Lung (tissue), 12 donors: ENCODE results near the gene MAPK13. TPM values are rescaled to one million over a fixed set of nuclear protein-coding genes. Genes with fewer than 3 reads are reported as not detected.
A peak's percentile ranks its signal among the peaks of the same experiment; 100 is the strongest.

Experiments
- ATAC-seq: fragments of 200-7000 bp; cut with Tn5 transposase; one replicate; pipeline ENCODE4 v1.9.1; 2020; ENCODE audit warnings: moderate number of reproducible peaks; ENCODE audit not compliant: insufficient read depth, low FRiP score
- DNase-seq, 3 donors: peaks; one replicate each; pipeline ENCODE4 v3.0.0-alpha.2; 2013 to 2017
- H3K27ac ChIP-seq, 2 donors: one replicate each; pipeline ENCODE4 v1.5.1; 2013; ENCODE audit warnings: mild to moderate bottlenecking in 2 of 2, moderate library complexity in 2 of 2, control low read depth in 1 of 2, inconsistent platforms in 1 of 2, low read depth in 1 of 2, low read length in 1 of 2
- H3K27me3 ChIP-seq, 3 donors: one replicate each; pipeline ENCODE4 v1.5.1; 2013; ENCODE audit warnings: low read length in 2 of 3; ENCODE audit not compliant: control insufficient read depth in 3 of 3, insufficient read depth in 3 of 3
- H3K36me3 ChIP-seq, 4 donors: one replicate each; pipeline ENCODE4 v1.5.1; 2013; ENCODE audit warnings: low read length in 4 of 4, mild to moderate bottlenecking in 1 of 4, moderate library complexity in 1 of 4; ENCODE audit not compliant: control insufficient read depth in 4 of 4, insufficient read depth in 4 of 4
- H3K4me1 ChIP-seq, 5 donors: one replicate each; pipeline ENCODE4 v1.5.1; 2013; ENCODE audit warnings: low read length in 5 of 5, mild to moderate bottlenecking in 2 of 5, moderate library complexity in 1 of 5; ENCODE audit not compliant: control insufficient read depth in 5 of 5, insufficient read depth in 5 of 5
- H3K4me3 ChIP-seq: one replicate; pipeline ENCODE4 v1.5.1; 2013; ENCODE audit warnings: mild to moderate bottlenecking, control low read depth, moderate library complexity
- H3K9ac ChIP-seq, 2 donors: one replicate each; pipeline ENCODE4 v1.5.1; 2013; ENCODE audit warnings: low read length in 2 of 2, control low read depth in 1 of 2; ENCODE audit not compliant: insufficient read depth in 1 of 2
- H3K9me3 ChIP-seq, 4 donors: one replicate each; pipeline ENCODE4 v1.5.1; 2013; ENCODE audit warnings: low read length in 3 of 4, mild to moderate bottlenecking in 1 of 4, moderate library complexity in 1 of 4; ENCODE audit not compliant: control insufficient read depth in 4 of 4, insufficient read depth in 3 of 4
- CTCF ChIP-seq: IDR thresholded peaks from 2 replicates; pipeline ENCODE4 v1.5.1; 2012; ENCODE audit warnings: mild to moderate bottlenecking; ENCODE audit errors: control extremely low read depth, extremely low read depth
- WGBS, 2 donors: extraction: QIAGEN DNeasy Blood & Tissue Kit; methylation state at CpG; one replicate each; pipeline ENCODE4 v1.1.7; 2013; 5-methylcytosine and 5-hydroxymethylcytosine counted together
- polyA plus RNA-seq, 2 donors: library from polyadenylated mRNA; stranded (reverse); fragments of 200-250 nt; gene quantifications; one replicate each; pipeline ENCODE4 v1.2.1, GENCODE V29; 2013
- total RNA-seq, 2 donors: library from RNA; depleted of rRNA in 1 of 2; stranded (reverse); fragments of >200 nt in 1 of 2; gene quantifications; one replicate each; pipeline ENCODE4 v1.2.1, GENCODE V29; 2014 to 2021
- donor health status: control.
- donor health status: control.
- donor health status: Bipolar disorder and iron deficiency.
- donor health status: healthy.
- donor health status: DM: yes; HTN: yes; CAD: no.

Gene MAPK13
- total and polyA plus RNA-seq, 4 donors = 29.9 to 73.3 (median 50.5) TPM

- no peaks in the 10 kb centered on the region for H3K9me3 ChIP-seq
- ATAC-seq (no peak), DNase-seq (no peak)
- H3K4me3 ChIP-seq = no peak overlapping the region
- WGBS, 2 donors = 96 to 100% methylated on average over 2 of the region's 2 CpGs
- no peaks in the 10 kb centered on the region for H3K36me3 ChIP-seq
- no peak overlapping the region for H3K9ac ChIP-seq
- peaks cover 0 to 4% (median 0%) of the 10 kb centered on the region in 3 donors for H3K27me3 ChIP-seq
- H3K27ac ChIP-seq = no peak overlapping the region
- H3K4me1 ChIP-seq = peaks cover 0 to 32% (median 1%) of the 10 kb centered on the region in 5 donors
- no peak for TF ChIP-seq CTCF
These were observed 4.2 kb upstream of the MAPK13 start for GRCh38 chr6:36126121-36126520.

GRCh38 chr6:36126553-36127458, 3.5 kb upstream of the MAPK13 start:
- Histone ChIP-seq H3K9me3 (no peaks in the 10 kb centered on the region), H3K27ac (peak overlapping the region in 1 of 2 donors; percentile 3), H3K9ac (no peak overlapping the region), H3K4me3 (no peak overlapping the region), H3K4me1 (peaks cover 0 to 32% (median 8%) of the 10 kb centered on the region in 5 donors), H3K36me3 (no peaks in the 10 kb centered on the region), H3K27me3 (peaks cover 0 to 4% (median 0%) of the 10 kb centered on the region in 3 donors)
- no peak for TF ChIP-seq CTCF
- WGBS, 2 donors = 77 to 82% methylated on average over 10 of the region's 10 CpGs
- DNase-seq (no peak), ATAC-seq (no peak)

- Histone ChIP-seq H3K27ac (peak overlapping the region in 1 of 2 donors; percentile 37), H3K36me3 (no peaks in the 10 kb centered on the region), H3K9me3 (no peaks in the 10 kb centered on the region), H3K4me1 (peaks cover 0 to 37% (median 13%) of the 10 kb centered on the region in 5 donors), H3K4me3 (no peak overlapping the region), H3K27me3 (peaks cover 0 to 4% (median 0%) of the 10 kb centered on the region in 3 donors), H3K9ac (no peak overlapping the region)
- WGBS, 2 donors = 56 to 60% methylated on average over 8 of the region's 8 CpGs
- TF ChIP-seq CTCF = no peak
- ATAC-seq (peak; percentile 45), DNase-seq (no peak)
These were observed 2.8 kb upstream of the MAPK13 start for GRCh38 chr6:36127462-36128016.
